Esophagus muscularis mucosa (tissue), 4 donors: ENCODE measurements around the gene SCN9A. TPM values are rescaled to one million over a fixed set of nuclear protein-coding genes. Genes with fewer than 3 reads are reported as not detected.

Source experiments
- DNase-seq: peaks from one replicate; pipeline ENCODE4 v3.0.0-alpha.2; 2017; ENCODE audit errors: extremely low spot score
- H3K27ac ChIP-seq, 4 donors: fragments of 200-600 bp; sonication (generic); replicated peaks in 1 of 4; 1 replicate in 3 of 4; 2 replicates in 1 of 4; pipeline ENCODE4 v1.5.1; 2016 to 2019; ENCODE audit warnings: mild to moderate bottlenecking in 1 of 4
- H3K27me3 ChIP-seq, 4 donors: fragments of 200-600 bp; sonication (generic); one replicate each; pipeline versions ENCODE4 v1.5.1 to v1.6.0; 2016 to 2019
- H3K36me3 ChIP-seq, 4 donors: fragments of 200-600 bp; sonication (generic); one replicate each; pipeline ENCODE4 v1.5.1; 2016 to 2019
- H3K4me1 ChIP-seq, 4 donors: fragments of 200-600 bp; sonication (generic); one replicate each; pipeline ENCODE4 v1.5.1; 2016 to 2019
- H3K4me3 ChIP-seq, 4 donors: fragments of 200-600 bp; sonication (generic); 1 replicate in 2 of 4; 2 replicates in 2 of 4; pipeline ENCODE4 v1.5.1; 2016 to 2019; ENCODE audit warnings: mild to moderate bottlenecking in 4 of 4, moderate library complexity in 1 of 4
- H3K9me3 ChIP-seq, 4 donors: fragments of 200-600 bp; sonication (generic); 1 replicate in 3 of 4; 2 replicates in 1 of 4; pipeline ENCODE4 v1.5.1; 2016 to 2019
- EP300 ChIP-seq: sonication (generic); formaldehyde crosslinking; IDR thresholded peaks from one replicate; pipeline ENCODE4 v1.6.1; 2017; ENCODE audit warnings: antibody characterized with exemption
- POLR2A ChIP-seq: fragments of 450-650 bp; IDR thresholded peaks from one replicate; pipeline ENCODE4 v1.6.1; 2017; ENCODE audit warnings: antibody characterized with exemption, moderate library complexity, mild to moderate bottlenecking, low read depth
- POLR2AphosphoS5 ChIP-seq, 2 donors: sonication (generic); formaldehyde crosslinking; IDR thresholded peaks; one replicate each; pipeline ENCODE4 v1.6.1; 2017; ENCODE audit warnings: antibody characterized with exemption in 2 of 2
- WGBS: methylation state at CpG from one replicate; pipeline ENCODE4 v1.1.5; 2018; 5-methylcytosine and 5-hydroxymethylcytosine counted together
- intact Hi-C: fragments of 100-400 bp; cut with DNase I; formaldehyde crosslinking; loops from one replicate; pipeline ENCODE4 v1.15.1; 2023
- total RNA-seq, 4 donors: library from RNA; depleted of rRNA; stranded (reverse); fragments of >200 nt; gene quantifications; one replicate each; pipeline versions ENCODE4 v1.1.0 to v1.2.1, GENCODE V29; 2016
- TF ChIP-seq, protein P1 (sequence below), 3 experiments: fragments of 200-600 bp in 2 of 3; fragments of 450-650 bp in 1 of 3; sonication (generic) in 2 of 3; IDR thresholded peaks; one replicate each; pipeline ENCODE4 v1.5.1; 2017 to 2019; ENCODE audit warnings: antibody characterized with exemption in 3 of 3, mild to moderate bottlenecking in 2 of 3, moderate library complexity in 1 of 3

SCN9A gene
- total RNA-seq, 4 donors from 2014 or later: 4.0 to 7.8 (median 5.2) TPM

DNA sequence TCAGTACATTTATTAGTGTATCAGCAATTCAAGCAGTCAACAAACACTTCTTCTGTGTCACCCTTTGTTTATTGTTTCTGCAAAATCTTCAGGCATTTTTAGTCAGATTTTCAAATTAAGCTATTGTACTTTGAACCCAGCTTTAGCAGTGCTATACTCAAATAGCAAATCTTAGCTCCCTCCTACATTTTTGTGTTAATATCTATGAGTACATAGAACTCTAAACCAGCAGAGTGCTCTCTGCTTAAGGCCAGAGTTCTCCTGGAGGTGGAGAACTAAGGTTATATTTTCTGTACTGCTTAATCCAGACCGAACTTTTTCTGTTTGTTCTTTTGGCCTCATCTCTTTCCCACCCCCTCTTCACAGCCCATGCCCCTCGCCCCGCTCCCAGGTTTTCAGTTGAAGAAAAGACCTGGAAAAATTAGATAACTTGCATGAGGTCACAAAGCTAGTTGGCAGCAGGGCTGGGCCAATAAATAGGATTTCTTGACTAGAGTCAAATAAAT is 218.7 kb downstream of the SCN9A start:
- Histone ChIP-seq H3K27ac (no peak overlapping the region), H3K4me1 (no peaks in the 10 kb centered on the region), H3K36me3 (no peaks in the 10 kb centered on the region), H3K9me3 (no peaks in the 10 kb centered on the region), H3K27me3 (no peaks in the 10 kb centered on the region), H3K4me3 (no peak overlapping the region)
- DNase-seq: no peak
- intact Hi-C loops: no loop called here
- TF ChIP-seq POLR2A: no peak
- TF ChIP-seq, protein P1, sequence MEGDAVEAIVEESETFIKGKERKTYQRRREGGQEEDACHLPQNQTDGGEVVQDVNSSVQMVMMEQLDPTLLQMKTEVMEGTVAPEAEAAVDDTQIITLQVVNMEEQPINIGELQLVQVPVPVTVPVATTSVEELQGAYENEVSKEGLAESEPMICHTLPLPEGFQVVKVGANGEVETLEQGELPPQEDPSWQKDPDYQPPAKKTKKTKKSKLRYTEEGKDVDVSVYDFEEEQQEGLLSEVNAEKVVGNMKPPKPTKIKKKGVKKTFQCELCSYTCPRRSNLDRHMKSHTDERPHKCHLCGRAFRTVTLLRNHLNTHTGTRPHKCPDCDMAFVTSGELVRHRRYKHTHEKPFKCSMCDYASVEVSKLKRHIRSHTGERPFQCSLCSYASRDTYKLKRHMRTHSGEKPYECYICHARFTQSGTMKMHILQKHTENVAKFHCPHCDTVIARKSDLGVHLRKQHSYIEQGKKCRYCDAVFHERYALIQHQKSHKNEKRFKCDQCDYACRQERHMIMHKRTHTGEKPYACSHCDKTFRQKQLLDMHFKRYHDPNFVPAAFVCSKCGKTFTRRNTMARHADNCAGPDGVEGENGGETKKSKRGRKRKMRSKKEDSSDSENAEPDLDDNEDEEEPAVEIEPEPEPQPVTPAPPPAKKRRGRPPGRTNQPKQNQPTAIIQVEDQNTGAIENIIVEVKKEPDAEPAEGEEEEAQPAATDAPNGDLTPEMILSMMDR (IDR thresholded peaks at IDR 0.05): no peak
- no peak for TF ChIP-seq EP300
- TF ChIP-seq POLR2AphosphoS5 (IDR thresholded peaks at IDR 0.05): no peak
- WGBS: 88% methylated on average over 3 of the region's 3 CpGs

DNA sequence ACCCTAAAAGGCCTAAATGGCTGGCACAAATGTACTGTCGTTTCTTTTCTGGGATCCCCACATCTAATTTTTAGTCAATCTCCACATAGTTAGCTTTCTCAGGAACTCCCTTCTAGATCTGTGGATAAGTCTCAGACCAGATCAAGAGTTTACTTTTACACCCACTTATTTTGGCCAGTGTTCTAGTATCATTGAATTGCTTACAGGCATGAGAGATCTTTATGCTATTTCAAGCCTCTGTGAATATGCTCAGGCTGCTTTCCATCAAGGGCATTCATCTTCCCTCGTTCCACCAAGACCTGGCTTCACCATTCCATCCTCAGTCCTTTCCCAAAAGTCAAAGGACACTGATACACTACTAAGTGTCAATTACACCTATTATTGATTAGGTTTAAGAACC is 220.2 kb downstream of the SCN9A start:
- no peaks in the 10 kb centered on the region for H3K27me3 ChIP-seq
- intact Hi-C loops: no loop called here
- no peaks in the 10 kb centered on the region for H3K36me3 ChIP-seq
- no peaks in the 10 kb centered on the region for H3K9me3 ChIP-seq
- H3K27ac ChIP-seq: no peak overlapping the region
- no peak overlapping the region for H3K4me3 ChIP-seq
- H3K4me1 ChIP-seq: no peaks in the 10 kb centered on the region
- TF ChIP-seq EP300: no peak
- TF ChIP-seq POLR2AphosphoS5 (IDR thresholded peaks at IDR 0.05): no peak
- TF ChIP-seq POLR2A: no peak
- TF ChIP-seq, protein P1 (IDR thresholded peaks at IDR 0.05): no peak
- DNase-seq: no peak
- 65% methylated on average over 2 of the region's 2 CpGs for WGBS

DNA sequence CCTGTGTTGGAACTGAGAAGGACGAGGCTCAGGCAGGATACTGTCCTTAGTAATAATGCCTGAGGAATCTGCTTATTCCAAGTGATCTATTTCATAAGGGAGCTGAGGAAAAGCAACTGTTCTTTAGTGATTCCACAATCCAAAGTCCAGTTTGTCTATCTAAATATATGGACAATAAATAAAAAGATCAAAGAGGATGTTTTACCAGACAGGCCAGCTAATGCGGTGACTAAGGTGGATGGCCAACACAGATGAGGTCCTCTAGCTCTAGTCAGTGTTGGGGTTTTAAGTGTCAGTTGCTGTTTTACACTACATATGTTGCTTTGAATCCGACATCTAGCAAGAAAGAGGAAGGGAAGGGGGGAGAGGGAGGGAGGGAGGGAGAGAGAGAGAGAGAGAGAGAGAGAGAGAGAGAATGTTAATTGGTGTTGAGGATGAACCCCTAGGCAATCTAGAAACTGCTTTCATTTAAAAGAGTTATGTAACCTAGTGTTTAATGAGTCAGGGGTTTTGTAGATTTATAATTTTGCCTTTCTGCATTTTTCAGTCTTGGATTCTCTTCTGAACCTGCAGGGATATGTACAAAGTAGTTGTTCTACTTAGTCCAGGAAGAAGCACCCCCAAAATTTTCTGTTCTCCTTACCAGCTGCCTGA is 220.9 kb downstream of the SCN9A start:
- no peaks in the 10 kb centered on the region for H3K36me3 ChIP-seq
- no peaks in the 10 kb centered on the region for H3K27me3 ChIP-seq
- no peak overlapping the region for H3K4me3 ChIP-seq
- H3K27ac ChIP-seq: no peak overlapping the region
- H3K9me3 ChIP-seq: no peaks in the 10 kb centered on the region
- WGBS: 41% methylated on average over 3 of the region's 3 CpGs
- no peak for DNase-seq
- no peak for TF ChIP-seq EP300
- TF ChIP-seq POLR2A: no peak
- TF ChIP-seq, protein P1 (IDR thresholded peaks at IDR 0.05): no peak
- TF ChIP-seq POLR2AphosphoS5 (IDR thresholded peaks at IDR 0.05): no peak
- intact Hi-C loops: no loop called here
- H3K4me1 ChIP-seq: no peaks in the 10 kb centered on the region

DNA sequence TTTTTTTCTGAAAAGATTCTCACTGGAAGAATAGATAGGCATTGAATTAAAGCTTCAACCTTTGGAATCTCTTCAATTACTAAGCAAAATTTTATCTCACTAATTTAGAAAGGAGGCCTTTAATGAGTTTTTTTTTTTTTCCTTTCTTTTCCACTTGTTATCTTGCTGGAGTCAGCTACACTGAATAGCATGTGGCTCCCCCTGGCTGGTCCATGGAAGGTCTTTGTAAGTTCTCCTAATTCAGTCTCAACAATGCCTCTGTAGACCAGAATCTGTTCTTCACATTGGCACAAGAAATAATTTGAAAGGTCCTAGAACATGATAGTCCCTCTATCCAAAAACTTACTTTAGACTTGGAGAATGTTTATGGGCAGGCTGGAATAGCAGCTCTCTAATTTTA is 223.7 kb downstream of the SCN9A start:
- Histone ChIP-seq H3K4me1 (no peaks in the 10 kb centered on the region), H3K36me3 (no peaks in the 10 kb centered on the region), H3K4me3 (no peak overlapping the region), H3K27me3 (no peaks in the 10 kb centered on the region), H3K9me3 (no peaks in the 10 kb centered on the region), H3K27ac (no peak overlapping the region)
- TF ChIP-seq POLR2AphosphoS5 (IDR thresholded peaks at IDR 0.05) (no peak), POLR2A (no peak), EP300 (no peak)
- TF ChIP-seq, protein P1 (IDR thresholded peaks at IDR 0.05): no peak
- intact Hi-C loops: no loop called here
- no peak for DNase-seq
